Pancreas (tissue), 10 donors: ENCODE data around the gene SORL1. TPM values are rescaled to one million over a fixed set of nuclear protein-coding genes. Genes with fewer than 3 reads are reported as not detected.
A peak's percentile ranks its signal among the peaks of the same experiment; 100 is the strongest.
"Not testable (repeated sequence)": the region's sequence is repeated elsewhere in the genome, so short reads cannot be mapped to it uniquely, and the experiment has no call there.

Source experiments
- ATAC-seq, 4 donors: fragments of 200-7000 bp; cut with Tn5 transposase; one replicate each; pipeline versions ENCODE4 v1.8.0 to v1.9.1; 2020; ENCODE audit warnings: mild to moderate bottlenecking in 4 of 4, moderate library complexity in 4 of 4
- DNase-seq, 6 donors: peaks; one replicate each; pipeline ENCODE4 v3.0.0-alpha.2; 2020
- FAIRE-seq: peaks from 2 replicates; lab custom pipeline; 2012; peaks lifted over from hg19 to GRCh38; lab: Jason Lieb, UNC
- H3K27ac ChIP-seq, 4 donors: fragments of 200-600 bp; sonication (generic); 1 replicate in 3 of 4; 2 replicates in 1 of 4; pipeline versions ENCODE4 v1.5.0 to v1.8.0; 2020
- H3K27me3 ChIP-seq, 4 donors: fragments of 200-600 bp; one replicate each; pipeline ENCODE4 v1.8.0; 2021
- H3K36me3 ChIP-seq, 3 donors: fragments of 200-600 bp; sonication (generic) in 1 of 3; one replicate each; pipeline versions ENCODE4 v1.5.0 to v1.8.0; 2020 to 2021
- H3K4me1 ChIP-seq, 3 donors: fragments of 200-600 bp; one replicate each; pipeline ENCODE4 v1.8.0; 2021
- H3K4me3 ChIP-seq, 4 donors: fragments of 200-600 bp; sonication (generic) in 2 of 4; one replicate each; pipeline versions ENCODE4 v1.5.0 to v1.8.0; 2020 to 2021
- H3K9me3 ChIP-seq, 4 donors: fragments of 200-600 bp; one replicate each; pipeline ENCODE4 v1.8.0; 2021
- CTCF ChIP-seq, 4 donors: fragments of 200-600 bp; sonication (generic) in 3 of 4; IDR thresholded peaks; one replicate each; pipeline versions ENCODE4 v1.5.0 to v1.8.0; 2021; ENCODE audit warnings: antibody characterized with exemption in 4 of 4
- WGBS, 2 donors: extraction: QIAGEN DNeasy Blood & Tissue Kit; methylation state at CpG; one replicate each; pipeline ENCODE4 v1.1.7; 2013; 5-methylcytosine and 5-hydroxymethylcytosine counted together
- intact Hi-C, 3 donors: fragments of 100-400 bp; cut with DNase I; formaldehyde crosslinking; loops; one replicate each; pipeline versions ENCODE4 v1.11.1 to v1.14.2; 2022
- polyA plus RNA-seq, 2 donors: library from polyadenylated mRNA; stranded (reverse); fragments of 200-250 nt; gene quantifications; one replicate each; pipeline ENCODE4 v1.2.3, GENCODE V29; 2013
- total RNA-seq, 6 donors: library from RNA; stranded (reverse); fragmentation: NEBNext Ultra II Directional in 4 of 6; extraction: Animal tissue kit (Norgen Biotek cat#: 25700) in 4 of 6; gene quantifications; one replicate each; pipeline versions ENCODE4 v1.2.1 to v1.2.4, GENCODE V29; 2021 to 2023
- donor health status: healthy with polysubstance abuse.
- donor health status: DM: no; HTN: no; CAD: no; lungs with moderate emphysema.
- donor health status: DM: no; HTN: no; CAD: no.
- donor health status: control.
- donor health status: control.
- donor health status: Bipolar disorder and iron deficiency.
- donor health status: DM: yes; HTN: yes; CAD: no.
- donor health status: DM: no; HTN: no; CAD: no.
- donor health status: DM: no; HTN: no; CAD: no.
- donor health status: DM: yes; HTN: yes; CAD: no.

SORL1 gene
- total and polyA plus RNA-seq, 8 donors = 2.7 to 47.5 (median 15.5) TPM

DNA sequence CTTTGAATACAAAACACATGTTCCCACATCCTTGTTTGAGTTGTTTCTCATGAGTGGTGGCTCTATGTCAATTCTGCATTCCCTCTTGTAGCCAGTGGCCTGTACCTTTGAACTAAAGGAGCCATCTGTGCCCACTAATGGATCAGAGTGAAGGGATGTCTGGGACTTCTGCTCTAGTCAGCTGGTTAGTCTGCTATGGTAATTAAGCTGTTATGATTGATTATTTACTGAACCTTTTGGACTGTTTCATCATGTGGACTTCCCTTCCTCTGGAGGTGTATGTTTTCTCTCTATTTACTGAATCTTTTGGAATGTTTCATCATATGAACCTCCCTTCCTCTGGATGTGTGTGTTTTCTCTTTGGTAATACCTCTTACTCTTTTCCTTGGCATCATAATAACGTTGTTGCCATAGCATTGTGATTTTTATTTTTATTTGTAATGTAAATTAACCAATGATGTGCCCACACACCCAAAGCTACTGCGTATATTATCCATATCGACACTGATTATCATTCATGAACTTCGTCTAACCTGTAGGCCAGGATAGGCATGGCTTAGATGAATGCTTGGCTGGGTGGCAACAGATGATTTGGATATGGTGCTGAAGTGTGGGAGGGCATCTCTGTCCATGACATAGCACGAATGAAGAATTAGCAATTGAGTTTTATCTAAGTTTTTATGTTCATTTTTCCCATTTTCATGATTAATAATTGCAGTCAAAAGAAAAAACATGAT lies 113.0 kb downstream of the SORL1 start:
- WGBS, 2 donors = 72 to 82% methylated on average over 5 of the region's 5 CpGs
- FAIRE-seq = no peak

GRCh38 chr11:121566279-121567168 lies 114.4 kb downstream of the SORL1 start:
- Histone ChIP-seq H3K4me3 (no peak overlapping the region), H3K36me3 (no peaks in the 10 kb centered on the region), H3K27me3 (peaks cover 0 to 4% (median 0%) of the 10 kb centered on the region in 4 donors), H3K27ac (no peak overlapping the region), H3K4me1 (no peaks in the 10 kb centered on the region), H3K9me3 (no peaks in the 10 kb centered on the region)
- FAIRE-seq (no peak), DNase-seq (no peak), ATAC-seq (no peak)
- 82 to 87% methylated on average over 9 of the region's 9 CpGs for WGBS, 2 donors
- TF ChIP-seq CTCF (IDR thresholded peaks at IDR 0.05) = no peak
- intact Hi-C loops = no loop called here

More for the DNA sequence above, 113.0 kb downstream of the SORL1 start:
- no peak for TF ChIP-seq CTCF (IDR thresholded peaks at IDR 0.05)
- Histone ChIP-seq H3K4me3 (no peak overlapping the region), H3K27ac (no peak overlapping the region), H3K27me3 (peaks cover 0 to 4% (median 0%) of the 10 kb centered on the region in 4 donors), H3K4me1 (no peaks in the 10 kb centered on the region), H3K36me3 (no peaks in the 10 kb centered on the region), H3K9me3 (no peaks in the 10 kb centered on the region)
- intact Hi-C loops = no loop called here
- peak in 1 of 4 donors; percentile 11 for ATAC-seq
- DNase-seq = no peak

DNA sequence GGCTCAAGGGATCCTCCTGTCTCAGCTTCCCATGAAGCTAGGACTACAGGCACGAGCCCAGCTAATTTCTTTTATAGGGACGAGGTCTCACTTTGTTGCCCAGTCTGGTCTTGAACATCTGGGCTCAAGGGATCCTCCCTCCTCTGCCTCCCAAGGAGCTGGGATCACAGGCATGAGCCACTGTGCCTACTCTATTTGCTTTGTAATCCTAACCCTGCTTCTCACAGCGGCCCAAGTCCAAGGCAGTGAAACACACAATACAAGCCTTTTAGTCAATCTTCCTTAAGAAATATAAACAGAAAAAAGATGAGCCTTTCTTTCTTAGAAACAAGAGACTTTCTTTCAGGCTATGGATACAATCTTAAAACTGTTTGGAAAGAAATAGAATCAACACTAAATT lies 115.9 kb downstream of the SORL1 start:
- H3K27me3 ChIP-seq = peaks cover 0 to 4% (median 0%) of the 10 kb centered on the region in 4 donors
- 60 to 68% methylated on average over 3 of the region's 3 CpGs for WGBS, 2 donors
- FAIRE-seq = no peak

GRCh38 chr11:121569332-121570299 lies 117.5 kb downstream of the SORL1 start:
- H3K4me3 ChIP-seq, H3K27ac ChIP-seq, H3K27me3 ChIP-seq, FAIRE-seq, H3K9me3 ChIP-seq, H3K36me3 ChIP-seq, H3K4me1 ChIP-seq, ATAC-seq, intact Hi-C loops, DNase-seq: not testable (repeated sequence)
- 84 to 91% methylated on average over 30 of the region's 30 CpGs for WGBS, 2 donors

More for the DNA sequence above, 115.9 kb downstream of the SORL1 start:
- Histone ChIP-seq H3K4me1 (no peaks in the 10 kb centered on the region), H3K36me3 (no peaks in the 10 kb centered on the region), H3K9me3 (no peaks in the 10 kb centered on the region), H3K27ac (no peak overlapping the region), H3K4me3 (no peak overlapping the region)
- intact Hi-C loops = no loop called here
- no peak for TF ChIP-seq CTCF (IDR thresholded peaks at IDR 0.05)
- DNase-seq = no peak
- ATAC-seq = no peak
